GM12865 (cell line): ENCODE data around the gene GLI3.

Experiments used
- DNase-seq: peaks from one replicate; pipeline ENCODE4 v3.0.0; 2010; ENCODE audit warnings: low read depth
- H3K4me3 ChIP-seq: 2 replicates; pipeline ENCODE4 v1.5.1; 2011; ENCODE audit warnings: mild to moderate bottlenecking, low read depth, low read length, control low read depth
- TF ChIP-seq, protein P1 (sequence below): IDR thresholded peaks from 2 replicates; pipeline ENCODE4 v1.5.1; 2011; ENCODE audit warnings: low read length, control low read depth, low read depth, inconsistent platforms; ENCODE audit not compliant: insufficient read depth; ENCODE audit errors: missing control alignments

GLI3 gene

DNA sequence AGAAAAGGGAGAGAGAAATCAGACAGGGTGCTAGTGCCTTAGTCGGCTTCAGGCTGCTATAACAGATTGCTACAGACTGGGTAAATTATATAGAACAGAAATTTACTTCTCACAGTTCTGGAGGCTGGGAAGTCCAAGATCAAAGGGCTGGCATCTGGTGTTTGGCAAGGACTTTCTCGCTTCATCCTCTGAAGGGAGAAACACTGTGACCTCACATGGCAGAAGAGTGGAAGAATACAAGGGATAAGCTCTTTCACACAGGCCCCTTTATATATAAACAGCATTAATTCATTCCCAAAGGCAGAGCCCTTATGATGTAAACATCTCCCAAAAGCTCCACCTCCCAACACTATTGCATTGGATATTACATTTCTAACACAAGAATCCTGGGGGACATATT, 298.6 kb downstream of the GLI3 start:
- DNase-seq: no peak
- no peak overlapping the region for H3K4me3 ChIP-seq
- TF ChIP-seq, protein P1, sequence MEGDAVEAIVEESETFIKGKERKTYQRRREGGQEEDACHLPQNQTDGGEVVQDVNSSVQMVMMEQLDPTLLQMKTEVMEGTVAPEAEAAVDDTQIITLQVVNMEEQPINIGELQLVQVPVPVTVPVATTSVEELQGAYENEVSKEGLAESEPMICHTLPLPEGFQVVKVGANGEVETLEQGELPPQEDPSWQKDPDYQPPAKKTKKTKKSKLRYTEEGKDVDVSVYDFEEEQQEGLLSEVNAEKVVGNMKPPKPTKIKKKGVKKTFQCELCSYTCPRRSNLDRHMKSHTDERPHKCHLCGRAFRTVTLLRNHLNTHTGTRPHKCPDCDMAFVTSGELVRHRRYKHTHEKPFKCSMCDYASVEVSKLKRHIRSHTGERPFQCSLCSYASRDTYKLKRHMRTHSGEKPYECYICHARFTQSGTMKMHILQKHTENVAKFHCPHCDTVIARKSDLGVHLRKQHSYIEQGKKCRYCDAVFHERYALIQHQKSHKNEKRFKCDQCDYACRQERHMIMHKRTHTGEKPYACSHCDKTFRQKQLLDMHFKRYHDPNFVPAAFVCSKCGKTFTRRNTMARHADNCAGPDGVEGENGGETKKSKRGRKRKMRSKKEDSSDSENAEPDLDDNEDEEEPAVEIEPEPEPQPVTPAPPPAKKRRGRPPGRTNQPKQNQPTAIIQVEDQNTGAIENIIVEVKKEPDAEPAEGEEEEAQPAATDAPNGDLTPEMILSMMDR: no peak

DNA sequence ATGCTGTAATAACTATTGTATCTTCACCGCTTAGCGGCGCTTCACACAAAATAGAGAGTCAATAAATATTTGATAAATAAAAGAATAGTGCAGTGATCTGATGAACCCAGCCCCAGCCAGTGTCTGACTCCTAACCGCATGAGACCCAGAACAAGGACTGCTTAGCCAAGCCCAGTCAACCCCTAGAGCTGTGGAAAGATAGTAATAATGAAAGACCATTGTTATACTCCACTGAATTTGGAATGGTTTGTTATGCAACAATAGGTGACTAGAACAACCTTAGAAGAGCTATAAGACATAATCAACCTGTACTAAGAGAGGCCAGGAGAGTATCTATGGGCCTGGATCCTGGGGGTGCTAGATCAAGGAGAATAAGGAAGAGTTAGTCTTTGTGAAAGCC, 303.6 kb downstream of the GLI3 start:
- no peak for DNase-seq
- TF ChIP-seq, protein P1: no peak
- H3K4me3 ChIP-seq: no peak overlapping the region

DNA sequence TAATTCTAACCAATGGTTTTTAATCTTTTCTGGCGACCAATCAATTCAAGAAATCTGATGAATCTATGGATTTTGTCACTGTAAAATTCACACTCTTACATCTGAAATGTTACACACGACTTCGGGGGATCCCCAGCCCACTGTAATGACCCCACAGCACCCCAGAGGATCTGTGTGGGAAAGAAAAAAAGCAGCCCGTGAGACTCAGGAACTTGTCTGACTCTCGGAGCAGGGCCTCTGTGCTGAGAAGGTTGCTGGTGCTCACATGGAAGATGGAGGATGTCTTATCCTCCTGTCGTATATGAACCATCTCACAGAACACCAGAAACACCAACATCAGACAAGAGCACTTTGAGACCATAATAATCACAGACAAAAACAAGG, 305.8 kb downstream of the GLI3 start:
- DNase-seq: peak; percentile 40
- no peak overlapping the region for H3K4me3 ChIP-seq

DNA sequence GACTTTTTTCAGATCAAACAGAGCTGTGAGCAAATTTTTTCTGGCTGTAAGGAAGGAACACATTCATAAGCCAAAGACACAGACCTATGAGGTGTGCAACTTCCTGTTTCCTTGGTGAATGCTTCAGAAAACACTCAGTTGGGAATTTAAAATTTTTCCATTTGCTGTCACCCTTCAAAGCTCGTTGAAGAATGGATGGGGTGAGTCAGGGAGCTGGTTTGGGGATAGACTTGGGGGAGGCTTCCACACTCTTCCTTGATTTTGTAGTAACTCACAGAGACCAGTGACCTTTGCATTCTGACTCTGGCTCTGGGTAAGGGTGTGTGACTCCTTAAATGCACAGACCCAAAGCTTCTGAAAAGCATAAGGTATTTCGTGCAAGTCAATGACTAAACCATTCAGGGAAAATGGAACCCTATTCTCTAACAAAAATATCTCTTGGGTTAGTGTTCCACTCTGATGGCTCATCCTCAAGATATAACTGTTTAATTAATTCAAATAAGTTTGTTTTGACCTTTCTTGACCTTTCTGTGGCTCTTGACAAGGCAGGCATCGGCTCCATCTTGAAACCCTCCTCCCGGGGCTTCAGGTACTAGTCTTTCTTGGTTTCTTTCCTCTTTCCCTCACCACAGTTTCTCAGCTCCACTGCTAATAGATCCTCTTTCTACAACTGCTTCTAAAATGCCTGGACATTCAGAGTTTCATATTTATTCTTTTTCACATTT, 306.3 kb downstream of the GLI3 start:
- peak; percentile 36 for DNase-seq
- TF ChIP-seq, protein P1: no peak
- H3K4me3 ChIP-seq: no peak overlapping the region

More for the DNA sequence above, 305.8 kb downstream of the GLI3 start:
- TF ChIP-seq, protein P1: no peak

DNA sequence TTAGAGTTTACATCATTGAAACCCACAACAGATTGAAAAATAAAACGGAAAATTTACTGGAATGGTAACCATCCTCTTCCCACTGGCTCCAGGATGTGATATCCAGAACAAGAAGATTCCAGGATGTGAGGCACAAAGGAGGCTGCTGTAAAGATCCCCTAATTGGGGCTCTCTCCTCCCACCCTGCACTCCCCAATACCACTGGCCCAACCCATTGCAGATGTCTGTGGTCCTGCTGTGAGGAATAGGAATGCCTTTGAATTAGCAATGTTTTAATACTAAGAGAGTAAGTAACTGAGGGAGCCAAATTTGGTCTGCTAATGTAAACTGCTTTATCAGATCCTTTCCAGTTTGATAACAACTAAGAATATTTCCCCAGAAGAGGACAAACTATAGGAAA, 308.2 kb downstream of the GLI3 start:
- TF ChIP-seq, protein P1: no peak

DNA sequence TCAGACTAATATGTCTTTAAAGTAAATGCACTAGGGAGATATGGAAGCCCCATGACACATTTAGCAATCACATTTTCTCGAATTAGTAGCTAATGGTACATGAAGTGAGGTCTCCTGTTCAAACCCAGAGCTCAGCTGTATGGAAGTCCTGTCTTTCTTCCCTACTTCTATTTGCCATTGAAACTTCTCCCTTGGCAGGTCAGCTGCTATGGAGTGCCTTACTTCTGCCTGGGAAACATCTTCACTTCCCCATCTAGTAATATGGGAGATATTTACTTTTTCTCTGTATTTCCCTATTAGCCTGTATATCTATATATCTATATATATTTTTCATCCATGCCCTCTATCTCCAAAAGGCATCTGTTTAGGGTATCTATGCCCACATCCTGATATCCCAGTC, 308.8 kb downstream of the GLI3 start:
- H3K4me3 ChIP-seq: no peak overlapping the region
- DNase-seq: no peak
- TF ChIP-seq, protein P1: no peak

More for the DNA sequence above, 308.2 kb downstream of the GLI3 start:
- no peak for DNase-seq
- H3K4me3 ChIP-seq: no peak overlapping the region

DNA sequence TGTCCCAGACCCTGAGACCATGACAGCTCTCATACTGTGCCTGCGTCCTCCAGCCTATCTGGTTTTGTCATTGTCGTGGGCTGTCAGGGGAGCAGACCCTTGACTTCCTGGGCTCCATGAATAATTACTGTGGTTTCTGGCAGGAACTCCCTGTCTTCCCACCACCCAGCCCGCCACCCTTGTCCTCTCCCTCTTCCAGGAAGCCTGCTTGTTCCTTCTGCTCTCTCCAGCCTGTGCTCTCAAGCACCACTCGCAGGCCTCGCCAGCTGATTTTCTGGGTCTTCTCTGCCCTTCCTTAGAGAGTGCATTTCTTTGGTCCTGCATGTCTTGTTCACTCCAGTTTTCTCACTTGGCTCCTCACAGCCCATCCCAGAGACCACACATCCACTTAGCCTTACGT, 309.6 kb downstream of the GLI3 start:
- DNase-seq: no peak
- TF ChIP-seq, protein P1: no peak
- H3K4me3 ChIP-seq: no peak overlapping the region
